ENCODE data around the gene ZNF282.
A peak's percentile ranks its signal among the peaks of the same experiment; 100 is the strongest.

The ZNF282 gene

DNA sequence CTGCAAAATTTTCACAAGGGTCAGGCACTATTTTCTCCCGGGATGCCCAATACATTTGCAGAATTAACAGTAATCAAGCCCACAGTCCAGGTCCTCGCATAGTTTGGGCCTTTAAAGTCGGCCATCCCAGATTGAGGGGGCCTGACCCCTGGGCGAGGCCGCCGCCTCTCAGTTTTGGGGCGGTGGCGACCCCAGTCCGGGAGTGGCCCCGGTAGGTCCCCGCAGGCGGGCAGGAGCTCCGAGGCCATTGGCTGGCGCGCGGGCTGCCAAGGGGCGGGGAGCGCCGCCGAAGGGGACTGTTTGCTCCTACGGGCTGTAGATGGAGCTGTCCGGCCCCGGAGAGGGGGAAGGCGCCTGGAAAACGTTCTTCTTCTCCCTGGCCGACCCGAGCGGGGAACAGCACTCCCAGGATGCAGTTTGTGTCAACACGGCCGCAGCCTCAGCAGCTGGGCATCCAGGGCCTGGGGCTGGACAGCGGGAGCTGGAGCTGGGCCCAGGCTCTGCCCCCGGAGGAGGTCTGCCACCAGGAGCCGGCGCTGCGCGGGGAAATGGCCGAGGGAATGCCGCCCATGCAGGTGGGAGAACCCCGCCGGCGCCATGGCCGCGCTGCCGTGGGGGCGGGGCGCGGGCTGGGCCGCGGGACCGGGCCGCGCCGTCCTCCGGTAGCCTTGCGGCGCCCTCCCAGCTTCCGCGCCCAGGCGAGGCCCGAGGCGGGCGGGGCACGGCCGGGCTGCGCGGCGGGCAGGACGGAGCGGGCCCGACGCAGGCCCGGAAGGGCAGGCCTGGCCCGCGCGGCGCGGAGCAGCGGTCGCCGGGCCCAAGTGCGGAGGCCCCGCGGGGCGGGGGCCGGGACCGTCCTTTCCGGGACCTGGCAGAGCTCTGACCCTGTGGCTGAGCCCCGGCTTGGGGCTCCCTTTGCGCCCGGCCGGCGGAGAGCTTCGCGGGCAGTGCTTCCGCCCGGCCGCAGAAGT is at the start of gene ZNF282:
ZNF282 (plus strand) TSS at position 367 of the 971 bp plus-strand sequence; CDS start at position 411, 44 bp downstream.
- peak; percentile 68 to 82 (median 68) for DNase-seq (ENCODE audit: low read depth in 2 of 3, low spot score in 1 of 3)

DNA sequence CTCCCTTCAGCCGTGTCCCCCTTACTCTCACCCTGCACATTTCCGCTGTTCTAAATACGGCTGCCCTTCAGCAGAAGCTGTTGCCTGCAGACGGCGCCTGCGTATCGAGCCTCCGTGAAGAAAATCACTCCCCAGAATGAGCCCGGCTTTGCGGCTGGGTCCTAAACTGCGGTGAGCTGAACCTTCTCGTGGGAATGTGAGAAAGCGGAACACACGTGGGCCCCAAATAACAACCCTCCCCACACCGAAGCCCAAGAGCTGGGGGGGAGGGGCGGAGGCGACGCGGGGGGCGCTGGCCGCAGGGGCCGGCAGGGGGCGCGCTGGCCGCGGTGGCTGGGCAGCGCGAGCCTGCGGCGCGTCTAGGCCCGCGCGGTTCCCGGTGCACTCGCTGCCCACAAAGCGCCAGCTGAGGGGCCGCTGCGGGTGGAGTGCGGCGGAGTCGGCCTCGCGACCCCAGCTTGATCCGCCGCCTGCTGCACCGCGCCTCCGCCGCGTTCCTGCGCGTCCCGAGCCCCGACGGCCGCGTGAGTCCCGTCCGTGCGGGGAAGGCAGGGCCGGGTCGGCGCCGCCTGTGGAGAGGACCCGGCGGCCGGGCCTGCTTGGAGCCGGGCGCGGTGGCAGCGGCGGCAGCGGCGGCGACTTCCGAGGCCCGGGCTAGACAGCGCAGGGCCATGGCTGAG is 48.1 kb upstream of the ZNF282 start, which contains the start of gene ZNF398:
ZNF398 (plus strand) TSS at position 382 of the 680 bp plus-strand sequence; CDS start at position 672, 290 bp downstream.
- DNase-seq (ENCODE audit: low read depth in 2 of 3, low spot score in 1 of 3), result peak; percentile 56 to 72 (median 62)

DNA sequence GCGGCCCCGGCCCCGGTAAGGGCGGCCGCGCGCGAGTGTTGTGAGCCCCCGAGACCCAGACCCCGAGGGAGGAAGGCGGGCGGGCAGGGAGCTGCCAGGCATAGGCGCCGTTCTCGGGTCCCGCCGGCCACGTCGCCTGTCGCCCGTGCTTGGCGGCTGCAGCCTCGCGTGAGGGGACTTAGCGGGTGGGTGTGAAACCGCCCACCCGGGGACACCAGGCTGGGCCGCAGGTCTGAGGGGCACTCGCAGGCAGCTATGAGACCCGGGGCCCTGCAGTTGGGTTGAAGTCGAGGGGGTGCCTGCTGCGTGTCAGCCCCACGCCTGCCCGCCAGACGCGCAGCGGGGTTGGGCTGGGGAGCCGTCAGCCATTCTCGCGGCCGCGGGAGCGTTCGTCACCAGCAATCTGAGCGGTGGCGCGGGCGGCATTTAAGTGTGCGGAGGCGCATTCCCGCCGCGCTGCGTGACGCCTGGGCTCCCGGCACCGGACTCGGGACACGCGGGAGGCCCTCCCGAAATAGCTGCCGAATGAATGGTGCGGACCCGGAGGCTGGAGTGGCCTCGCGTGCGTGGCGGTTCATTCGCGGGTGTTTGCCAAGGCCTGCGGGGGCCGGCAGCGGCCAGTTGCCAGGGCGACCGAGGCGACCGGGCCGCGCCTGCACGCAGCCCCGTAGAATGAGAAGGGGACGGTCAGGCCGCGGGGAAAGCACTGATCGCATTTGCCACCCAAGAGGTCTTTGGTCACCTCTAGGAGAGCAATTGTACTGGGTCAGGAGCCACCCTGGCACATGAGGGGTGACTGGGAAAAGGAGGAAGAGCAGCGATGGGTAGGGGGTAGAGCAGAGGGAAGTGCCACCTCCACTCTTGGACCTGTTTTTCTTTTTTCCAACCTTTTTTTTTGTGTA is 47.3 kb upstream of the ZNF282 start:
- peak in 2 of 3 donors; percentile 26 to 51 for DNase-seq (ENCODE audit: low read depth in 2 of 3, low spot score in 1 of 3)

DNA sequence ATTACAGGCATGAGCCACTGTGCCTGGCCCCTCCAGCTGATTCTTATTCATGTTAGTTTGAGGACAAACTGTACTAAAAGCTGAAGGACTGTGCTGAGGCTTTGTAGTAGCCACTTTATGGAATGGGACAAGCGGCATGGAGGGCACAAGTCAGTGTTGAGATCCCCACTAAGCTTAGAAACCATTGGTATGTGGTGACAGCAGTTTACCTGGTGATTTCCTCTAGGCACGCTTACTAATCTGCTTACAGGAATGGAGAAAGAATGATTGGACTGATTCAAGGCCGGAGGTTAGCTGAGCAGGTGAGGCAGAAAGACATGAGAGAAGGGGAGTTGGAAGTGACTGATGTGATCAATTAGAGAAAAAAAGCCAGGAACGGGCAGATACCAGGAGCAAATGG is 44.4 kb upstream of the ZNF282 start:
- DNase-seq (ENCODE audit: low read depth in 2 of 3, low spot score in 1 of 3), result no peak

DNA sequence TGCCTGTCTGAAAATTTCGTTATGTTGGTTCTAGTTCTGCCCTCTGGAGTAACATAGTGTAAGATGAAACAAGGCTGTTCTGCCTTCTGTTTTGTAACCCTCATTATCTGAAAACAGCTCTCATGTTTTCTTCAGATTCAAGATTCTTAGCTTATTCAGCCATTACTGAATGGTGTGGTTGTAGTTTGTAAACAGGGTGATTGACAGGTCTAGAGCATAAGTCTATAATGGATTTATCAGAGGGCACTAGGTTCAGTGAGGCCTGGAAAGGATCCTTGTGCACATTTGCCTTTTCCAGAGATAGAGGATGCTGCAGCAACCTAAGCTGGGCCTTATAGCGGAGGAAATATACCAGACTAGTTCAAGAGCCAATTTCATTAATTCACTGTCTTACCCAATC is 42.0 kb upstream of the ZNF282 start:
- no peak for DNase-seq (ENCODE audit: low read depth in 2 of 3, low spot score in 1 of 3)

DNA sequence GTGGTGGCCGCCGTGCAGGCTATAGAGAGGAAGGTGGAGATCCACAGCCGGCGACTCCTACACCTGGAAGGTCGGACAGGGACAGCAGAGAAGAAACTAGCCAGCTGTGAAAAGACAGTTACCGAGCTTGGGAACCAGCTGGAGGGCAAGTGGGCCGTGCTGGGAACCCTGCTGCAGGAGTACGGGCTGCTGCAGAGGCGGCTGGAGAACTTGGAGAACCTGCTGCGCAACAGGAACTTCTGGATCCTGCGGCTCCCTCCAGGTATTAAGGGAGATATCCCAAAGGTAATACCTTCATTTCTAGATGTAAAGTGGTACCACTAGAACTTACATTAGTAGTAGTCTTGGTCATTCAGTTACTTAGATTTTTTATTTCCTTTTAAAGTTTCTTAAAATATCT is 41.3 kb upstream of the ZNF282 start:
- DNase-seq (ENCODE audit: low read depth in 2 of 3, low spot score in 1 of 3), result no peak

DNA sequence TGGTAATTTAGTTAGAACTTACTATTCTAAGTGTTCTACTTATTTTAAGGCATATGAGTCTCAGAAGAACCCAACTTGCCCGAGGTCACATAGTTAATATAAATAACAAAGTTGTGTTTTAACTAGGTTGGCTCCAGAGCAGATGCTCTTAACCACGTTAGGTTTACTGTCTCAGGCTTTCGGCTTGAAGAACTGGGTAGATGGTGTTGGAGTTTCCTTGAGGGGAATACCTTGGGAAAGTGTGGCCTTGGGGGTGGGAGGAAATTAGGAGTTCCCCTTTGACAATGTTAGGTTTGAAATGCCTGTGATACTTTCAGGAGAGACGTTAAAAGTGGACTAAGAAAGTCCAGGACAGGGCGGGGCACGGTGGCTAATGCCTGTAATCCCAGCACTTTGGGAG is 38.4 kb upstream of the ZNF282 start:
- DNase-seq (ENCODE audit: low read depth in 2 of 3, low spot score in 1 of 3), result no peak

DNA sequence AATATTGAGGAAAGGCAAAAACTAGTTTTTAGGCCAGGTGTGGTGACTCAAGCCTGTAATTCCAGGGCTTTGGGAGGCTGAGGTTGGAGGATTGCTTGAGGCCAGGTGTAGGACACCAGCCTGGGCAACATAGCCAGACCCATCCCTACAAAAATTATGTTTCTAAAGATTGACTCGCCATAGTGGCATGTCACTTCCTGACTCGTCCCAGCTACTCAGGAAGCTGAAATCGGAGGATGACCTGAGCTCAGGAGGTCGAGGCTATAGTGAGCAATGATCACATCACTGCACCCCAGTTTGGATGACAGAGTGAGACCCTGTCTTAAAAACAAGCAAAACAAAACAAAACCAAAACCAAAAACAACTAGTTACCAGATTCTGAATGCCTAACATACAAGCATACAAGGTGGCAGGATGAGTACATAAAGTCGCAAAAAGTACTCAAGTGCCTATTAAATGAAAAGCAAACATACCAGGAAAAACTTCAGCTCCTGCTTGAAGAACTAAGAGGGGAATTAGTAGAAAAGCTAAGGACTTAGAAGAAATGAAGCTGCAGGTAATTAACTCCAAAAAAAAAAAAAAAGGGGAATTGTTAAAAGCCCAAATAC is 34.0 kb upstream of the ZNF282 start:
- DNase-seq (ENCODE audit: low read depth in 2 of 3, low spot score in 1 of 3), result no peak

DNA sequence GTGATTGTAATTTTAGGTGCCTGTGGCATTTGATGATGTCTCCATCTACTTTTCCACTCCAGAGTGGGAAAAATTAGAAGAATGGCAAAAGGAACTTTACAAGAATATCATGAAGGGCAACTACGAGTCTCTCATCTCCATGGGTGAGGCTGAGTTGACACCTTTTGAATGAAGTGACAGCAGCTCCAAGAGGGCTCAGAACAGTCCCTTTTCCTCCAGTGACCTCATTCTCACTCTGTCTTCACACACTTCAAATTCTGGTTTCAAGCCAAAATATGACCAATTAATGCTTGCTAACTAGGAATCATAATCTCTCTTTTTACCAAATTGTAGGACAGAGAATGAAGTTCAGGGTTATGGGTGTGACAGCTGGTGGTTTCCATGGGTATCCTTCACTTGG is 29.2 kb upstream of the ZNF282 start:
- DNase-seq (ENCODE audit: low read depth in 2 of 3, low spot score in 1 of 3), result no peak

DNA sequence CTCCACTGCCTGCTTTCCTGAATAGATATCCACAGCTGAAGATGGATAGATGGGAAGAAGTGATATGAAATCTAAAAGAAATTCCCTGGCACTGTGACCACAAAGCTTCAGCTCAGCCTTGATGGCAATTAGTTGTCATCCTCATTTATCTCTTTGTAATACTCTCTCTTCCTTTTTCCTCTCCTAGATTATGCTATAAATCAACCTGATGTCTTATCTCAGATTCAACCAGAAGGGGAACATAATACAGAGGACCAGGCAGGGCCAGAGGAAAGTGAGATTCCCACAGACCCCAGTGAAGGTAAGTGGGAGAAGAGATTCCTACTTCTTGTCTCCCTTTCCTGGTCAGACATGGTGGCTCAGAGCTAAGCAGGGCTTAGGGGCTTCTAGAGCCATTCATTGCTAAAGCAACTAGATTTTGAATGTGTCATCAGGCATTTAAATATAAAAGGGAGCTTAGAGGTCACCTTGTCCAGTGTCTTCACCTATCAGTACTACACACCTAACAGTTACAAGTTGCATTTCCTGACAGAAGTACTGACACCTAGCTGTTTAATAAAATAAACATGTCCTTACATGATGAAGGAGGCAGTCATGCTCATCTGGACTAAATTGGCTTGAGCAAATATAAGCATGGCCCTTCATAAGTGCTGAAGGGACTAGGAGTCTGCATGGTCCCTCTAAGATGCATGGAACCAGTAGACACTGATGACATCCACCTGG is 28.6 kb upstream of the ZNF282 start:
- DNase-seq (ENCODE audit: low read depth in 2 of 3, low spot score in 1 of 3), result no peak

DNA sequence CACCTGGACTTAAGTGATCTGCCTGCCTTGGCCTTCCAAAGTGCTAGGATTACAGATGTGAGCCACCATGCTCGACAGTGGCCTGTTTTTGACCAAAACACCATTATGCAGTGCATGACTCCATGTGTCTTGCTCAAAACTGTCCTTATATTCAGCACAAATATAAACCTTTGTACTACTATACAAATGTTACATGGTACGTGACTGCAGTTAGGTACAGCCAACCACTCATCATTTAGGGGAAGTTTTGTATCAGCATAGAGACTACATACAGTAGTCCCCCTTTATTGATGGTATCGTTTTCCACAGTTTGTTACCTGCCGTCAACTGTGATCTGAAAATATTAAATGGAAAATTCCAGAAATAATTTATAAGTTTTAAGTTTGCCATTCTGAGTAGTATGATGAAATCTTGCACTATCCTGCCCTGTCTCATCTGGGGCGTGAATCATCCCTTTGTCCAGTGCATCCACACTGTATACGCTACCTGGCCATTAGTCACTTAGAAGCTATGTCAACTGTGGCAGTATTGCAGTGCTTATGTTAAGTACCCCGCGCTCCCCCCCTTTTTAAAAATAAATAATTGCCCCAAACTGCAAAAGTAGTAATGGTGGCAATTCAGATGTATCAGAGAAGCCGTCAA is 23.3 kb upstream of the ZNF282 start:
- DNase-seq (ENCODE audit: low read depth in 2 of 3, low spot score in 1 of 3), result no peak

DNA sequence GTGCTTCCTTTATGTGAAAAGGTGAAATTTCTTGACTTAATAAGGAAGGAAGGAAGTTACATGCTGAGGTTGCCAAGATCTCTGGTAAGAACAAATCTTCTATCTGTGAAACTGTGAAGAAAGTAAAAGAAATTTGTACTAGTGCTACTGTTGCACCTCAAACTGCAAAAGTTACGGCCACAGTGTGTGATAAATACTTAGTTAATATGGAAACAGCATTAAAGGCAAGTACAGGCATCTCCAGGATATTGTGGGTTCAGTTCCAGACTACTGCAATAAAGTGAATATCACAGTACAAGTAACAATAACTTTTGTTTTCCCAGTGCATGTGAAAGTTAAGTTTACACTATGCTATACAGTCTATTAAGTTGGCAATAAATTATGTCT is 22.8 kb upstream of the ZNF282 start:
- DNase-seq (ENCODE audit: low read depth in 2 of 3, low spot score in 1 of 3), result no peak

DNA sequence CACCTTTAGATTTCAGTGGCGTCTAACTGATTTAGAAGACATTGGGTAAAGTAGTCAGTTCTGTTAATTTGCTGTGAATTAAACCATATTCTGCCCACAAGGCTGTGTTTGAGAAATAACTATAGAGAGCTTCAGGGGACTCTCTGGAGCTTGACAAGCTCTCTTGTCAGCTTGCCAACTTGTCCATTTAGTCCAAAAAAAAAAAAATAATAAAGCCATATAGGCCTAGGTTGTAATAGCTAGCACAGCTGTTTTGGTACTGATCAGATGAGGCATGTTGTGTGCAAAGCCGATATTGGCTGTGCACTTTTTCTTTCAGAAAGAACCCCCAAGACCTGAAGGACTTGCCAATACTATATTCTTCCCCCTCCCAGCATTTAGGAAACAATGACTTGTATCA is 20.2 kb upstream of the ZNF282 start:
- DNase-seq (ENCODE audit: low read depth in 2 of 3, low spot score in 1 of 3), result no peak

DNA sequence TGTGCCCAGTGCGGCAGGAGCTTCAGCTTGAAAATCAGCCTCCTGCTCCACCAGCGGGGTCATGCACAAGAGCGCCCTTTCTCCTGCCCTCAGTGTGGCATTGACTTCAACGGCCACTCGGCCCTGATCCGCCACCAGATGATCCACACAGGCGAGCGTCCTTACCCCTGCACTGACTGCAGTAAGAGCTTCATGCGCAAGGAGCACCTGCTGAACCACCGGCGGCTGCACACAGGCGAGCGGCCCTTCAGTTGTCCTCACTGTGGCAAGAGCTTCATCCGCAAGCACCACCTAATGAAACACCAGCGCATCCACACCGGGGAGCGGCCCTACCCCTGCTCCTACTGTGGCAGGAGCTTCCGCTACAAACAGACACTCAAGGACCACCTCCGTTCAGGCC is 16.1 kb upstream of the ZNF282 start:
- DNase-seq (ENCODE audit: low read depth in 2 of 3, low spot score in 1 of 3), result no peak

DNA sequence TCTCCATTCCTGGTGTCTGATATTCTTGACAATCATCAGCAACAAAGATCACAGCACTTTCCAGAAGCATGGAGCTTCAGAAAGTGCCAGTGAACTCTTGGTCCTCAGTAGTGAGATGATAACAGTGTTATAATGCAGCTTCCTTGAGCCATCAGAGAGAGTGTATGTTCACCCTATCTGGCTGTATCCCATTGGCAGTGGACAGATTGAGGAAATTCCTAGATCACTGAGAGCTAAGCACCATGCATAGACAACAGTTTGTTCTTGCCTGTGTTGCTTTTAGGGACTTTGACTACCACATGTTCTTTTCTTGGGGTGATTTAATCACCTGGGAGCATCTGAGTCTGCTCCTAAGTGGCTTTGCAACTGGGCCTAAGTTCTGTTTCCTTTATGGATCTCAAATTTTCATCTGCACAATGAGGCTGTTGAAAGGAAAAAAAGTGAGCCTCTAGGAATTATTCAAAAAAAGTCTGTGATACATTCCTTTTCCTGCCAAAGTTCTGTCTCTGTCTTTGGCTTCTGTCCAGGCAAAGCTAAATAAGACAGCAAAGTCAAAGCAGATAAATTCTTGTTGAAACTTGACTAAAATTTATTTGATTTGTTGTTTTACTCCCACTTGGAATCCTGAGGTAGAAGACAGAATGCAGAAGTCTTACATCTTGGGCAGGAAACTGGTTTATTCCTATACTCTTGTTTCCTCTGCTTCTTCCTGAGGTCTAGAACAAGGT is 14.5 kb upstream of the ZNF282 start:
- no peak for DNase-seq (ENCODE audit: low read depth in 2 of 3, low spot score in 1 of 3)

DNA sequence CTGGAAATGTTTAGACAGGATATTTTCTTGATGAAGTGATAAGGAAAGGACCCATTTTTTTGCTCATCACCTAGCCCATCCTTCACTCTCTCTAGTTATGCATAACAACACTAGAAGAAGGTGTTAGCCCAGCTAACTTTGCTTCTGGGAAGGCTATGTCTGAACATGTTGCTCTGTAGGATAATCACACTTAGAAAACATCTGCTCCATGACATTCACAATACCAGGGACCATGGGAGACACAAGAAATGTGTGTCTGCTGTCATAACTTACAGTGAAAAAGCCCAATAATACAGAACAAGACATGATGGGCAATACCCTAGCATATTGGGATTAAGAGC is 13.9 kb upstream of the ZNF282 start:
- DNase-seq (ENCODE audit: low read depth in 2 of 3, low spot score in 1 of 3), result no peak

DNA sequence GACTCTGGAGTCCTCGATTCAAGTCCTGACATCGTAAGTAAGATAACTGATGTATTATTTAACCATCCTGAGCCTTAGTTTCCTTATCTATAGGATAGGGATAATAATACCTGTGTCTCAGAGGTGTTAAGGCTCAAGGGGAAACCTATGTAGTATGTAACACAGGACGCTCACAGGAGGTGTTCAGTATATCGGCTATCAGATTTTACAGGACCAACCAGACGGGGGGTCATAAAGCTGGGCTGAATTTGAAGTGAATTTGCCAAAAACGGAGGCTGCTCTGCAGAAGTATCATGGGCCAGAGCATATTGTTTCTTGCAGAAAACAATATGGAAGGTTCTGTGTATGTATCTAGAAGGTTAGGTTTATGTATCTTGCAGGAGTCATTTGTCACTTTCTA is 11.1 kb upstream of the ZNF282 start:
- DNase-seq (ENCODE audit: low read depth in 2 of 3, low spot score in 1 of 3), result no peak

DNA sequence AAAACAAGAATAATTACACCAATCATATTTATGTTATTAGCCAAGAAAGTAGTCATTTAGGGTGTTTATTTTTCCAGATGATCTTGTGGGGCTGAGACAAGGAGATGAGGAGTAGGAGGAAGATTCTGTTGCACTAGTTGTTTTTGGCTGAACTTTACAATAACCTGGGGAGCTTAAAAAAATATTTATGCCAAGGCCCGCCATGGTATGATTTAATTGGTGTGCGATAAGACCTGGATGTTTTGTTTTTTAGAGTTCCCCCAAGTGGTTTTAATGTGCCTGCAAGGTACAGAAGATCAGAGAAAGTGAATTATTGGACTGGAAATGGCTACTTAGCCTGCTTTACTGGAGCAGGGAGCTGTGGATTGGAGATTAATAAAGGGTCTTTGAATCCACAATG is 7.1 kb upstream of the ZNF282 start:
- DNase-seq (ENCODE audit: low read depth in 2 of 3, low spot score in 1 of 3), result no peak

DNA sequence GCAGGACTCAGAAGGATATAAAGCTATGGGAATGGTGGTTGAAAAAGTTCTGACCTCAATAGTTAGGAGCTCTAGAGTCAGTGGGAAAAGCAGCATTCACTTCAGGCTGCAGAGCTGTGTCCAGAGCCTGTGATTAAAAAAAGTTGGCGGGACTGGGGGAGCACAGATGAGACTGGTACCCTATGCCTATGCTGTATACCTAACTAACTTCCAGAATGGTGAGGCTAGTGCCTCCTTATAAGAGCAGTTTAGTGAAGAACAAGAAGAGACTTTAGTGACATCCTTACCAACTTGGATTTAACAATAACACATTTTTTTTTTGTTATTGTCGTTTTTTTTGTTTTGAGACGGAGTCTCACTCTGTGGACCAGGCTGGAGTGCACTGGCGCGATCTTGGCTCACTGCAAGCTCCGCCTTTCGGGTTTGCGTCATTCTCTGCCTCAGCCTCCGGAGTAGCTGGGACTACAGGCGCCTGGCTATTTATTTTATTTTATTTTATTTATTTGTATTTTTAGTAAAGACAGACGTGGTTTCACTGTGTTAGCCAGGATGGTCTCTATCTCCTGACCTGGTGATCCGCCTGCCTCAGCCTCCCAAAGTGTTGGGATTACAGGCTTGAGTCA is 6.6 kb upstream of the ZNF282 start:
- no peak for DNase-seq (ENCODE audit: low read depth in 2 of 3, low spot score in 1 of 3)

Measured in stimulated activated CD4-positive, alpha-beta T cell treated with anti-CD3 and anti-CD28 coated beads, Interleukin-12 subunit alpha, Interleukin-12 subunit beta, amount 100 ng/mL, for 48 hours (primary cell).